ENCODE results near the gene FLVCR2. TPM values are rescaled to one million over a fixed set of nuclear protein-coding genes. Genes with fewer than 3 reads are reported as not detected.
A peak's percentile ranks its signal among the peaks of the same experiment; 100 is the strongest.

Gene FLVCR2
- total RNA-seq, 1 experiment from 2014 or later = 3.2 TPM

DNA sequence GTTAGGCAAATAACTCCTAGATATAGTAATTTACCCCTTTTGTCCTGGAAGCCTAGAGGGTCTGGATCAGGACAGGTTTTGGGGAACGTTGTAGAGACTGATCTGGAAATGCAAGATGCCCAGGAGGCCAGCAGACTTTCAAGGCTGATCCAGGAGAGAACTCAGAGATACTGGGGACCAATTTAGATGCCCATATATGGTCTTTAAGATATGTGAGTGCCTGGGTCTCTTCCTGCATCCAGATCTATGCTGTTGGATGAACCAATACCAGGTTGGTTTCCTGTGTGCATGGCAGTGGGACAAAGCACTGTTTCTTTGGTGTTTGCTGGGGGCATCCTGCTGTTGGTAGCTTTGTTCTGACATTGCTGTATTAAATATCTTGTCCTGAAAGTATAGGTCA lies 76.8 kb downstream of the FLVCR2 start:
- H3K27me3 Mint-ChIP-seq (ENCODE audit: insufficient read depth, unreplicated experiment) = no peaks in the 10 kb centered on the region
- DNase-seq (ENCODE audit: unreplicated experiment) = no peak
- POLR2A ChIA-PET = interaction anchor here (0.6 to 18.0 kb wide), 2 partner anchors 78 to 126 kb away, joined by 3 to 230 read pairs; partner anchors contain the start of gene FLVCR2
- TF ChIP-seq, protein P1, sequence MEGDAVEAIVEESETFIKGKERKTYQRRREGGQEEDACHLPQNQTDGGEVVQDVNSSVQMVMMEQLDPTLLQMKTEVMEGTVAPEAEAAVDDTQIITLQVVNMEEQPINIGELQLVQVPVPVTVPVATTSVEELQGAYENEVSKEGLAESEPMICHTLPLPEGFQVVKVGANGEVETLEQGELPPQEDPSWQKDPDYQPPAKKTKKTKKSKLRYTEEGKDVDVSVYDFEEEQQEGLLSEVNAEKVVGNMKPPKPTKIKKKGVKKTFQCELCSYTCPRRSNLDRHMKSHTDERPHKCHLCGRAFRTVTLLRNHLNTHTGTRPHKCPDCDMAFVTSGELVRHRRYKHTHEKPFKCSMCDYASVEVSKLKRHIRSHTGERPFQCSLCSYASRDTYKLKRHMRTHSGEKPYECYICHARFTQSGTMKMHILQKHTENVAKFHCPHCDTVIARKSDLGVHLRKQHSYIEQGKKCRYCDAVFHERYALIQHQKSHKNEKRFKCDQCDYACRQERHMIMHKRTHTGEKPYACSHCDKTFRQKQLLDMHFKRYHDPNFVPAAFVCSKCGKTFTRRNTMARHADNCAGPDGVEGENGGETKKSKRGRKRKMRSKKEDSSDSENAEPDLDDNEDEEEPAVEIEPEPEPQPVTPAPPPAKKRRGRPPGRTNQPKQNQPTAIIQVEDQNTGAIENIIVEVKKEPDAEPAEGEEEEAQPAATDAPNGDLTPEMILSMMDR (IDR thresholded peaks at IDR 0.05; ENCODE audit: unreplicated experiment) = no peak
- no peaks in the 10 kb centered on the region for H3K9me3 Mint-ChIP-seq (ENCODE audit: unreplicated experiment)
- no peak overlapping the region for H3K27ac Mint-ChIP-seq (ENCODE audit: low read depth, unreplicated experiment)
- peaks cover 60% of the 10 kb centered on the region for H3K36me3 Mint-ChIP-seq (ENCODE audit: insufficient read depth, unreplicated experiment)
- intact Hi-C loops (cut with micrococcal nuclease) = no loop called here
- no TSS peak for BruUV-seq (replicated peaks)
- CTCF ChIA-PET = interaction anchor here (0.6 to 13.9 kb wide), 20 partner anchors 9 to 1722 kb away, joined by 3 to 470 read pairs (median 4); partner anchors contain the start of genes FLVCR2, SAMD15, TGFB3 and TMED8
- peaks cover 13% of the 10 kb centered on the region for H3K4me1 Mint-ChIP-seq (ENCODE audit: insufficient read depth, unreplicated experiment)
- H3K4me3 Mint-ChIP-seq (ENCODE audit: unreplicated experiment) = no peak overlapping the region

DNA sequence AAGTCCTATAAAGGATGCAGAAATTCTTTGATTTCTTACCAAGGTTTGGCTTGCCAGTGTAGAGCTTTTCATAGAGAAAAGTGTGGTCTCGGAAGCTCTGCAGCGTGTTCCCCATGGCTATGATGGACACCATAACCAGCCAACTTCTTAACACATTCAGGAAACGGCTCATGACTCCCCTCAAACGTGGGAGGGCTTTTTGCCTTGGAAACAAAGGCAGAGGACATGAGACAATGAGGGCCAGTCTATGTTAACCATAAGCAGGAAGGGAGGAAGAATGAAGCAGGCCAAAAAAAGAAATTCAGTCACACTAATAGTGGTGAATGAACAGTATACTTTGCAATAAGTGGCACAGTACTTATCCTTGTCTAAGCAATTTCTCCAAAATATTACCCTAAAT lies 78.9 kb downstream of the FLVCR2 start:
- DNase-seq (ENCODE audit: unreplicated experiment) = no peak
- intact Hi-C loops (cut with micrococcal nuclease) = no loop called here
- no peaks in the 10 kb centered on the region for H3K9me3 Mint-ChIP-seq (ENCODE audit: unreplicated experiment)
- peaks cover 49% of the 10 kb centered on the region for H3K36me3 Mint-ChIP-seq (ENCODE audit: insufficient read depth, unreplicated experiment)
- no peaks in the 10 kb centered on the region for H3K27me3 Mint-ChIP-seq (ENCODE audit: insufficient read depth, unreplicated experiment)
- H3K27ac Mint-ChIP-seq (ENCODE audit: low read depth, unreplicated experiment) = no peak overlapping the region
- TF ChIP-seq, protein P1 (IDR thresholded peaks at IDR 0.05; ENCODE audit: unreplicated experiment) = no peak
- no peak overlapping the region for H3K4me3 Mint-ChIP-seq (ENCODE audit: unreplicated experiment)
- ChIA-PET POLR2A (interaction anchor here (4.9 to 18.0 kb wide), 2 partner anchors 8 to 80 kb away, joined by 76 to 230 read pairs; partner anchors contain the start of gene FLVCR2), CTCF (interaction anchor here (0.5 to 13.9 kb wide), 4 partner anchors 11 to 493 kb away, joined by 3 to 470 read pairs (median 8); partner anchors contain the start of gene FLVCR2)
- peaks cover 17% of the 10 kb centered on the region for H3K4me1 Mint-ChIP-seq (ENCODE audit: insufficient read depth, unreplicated experiment)
- BruUV-seq (replicated peaks) = no TSS peak

DNA sequence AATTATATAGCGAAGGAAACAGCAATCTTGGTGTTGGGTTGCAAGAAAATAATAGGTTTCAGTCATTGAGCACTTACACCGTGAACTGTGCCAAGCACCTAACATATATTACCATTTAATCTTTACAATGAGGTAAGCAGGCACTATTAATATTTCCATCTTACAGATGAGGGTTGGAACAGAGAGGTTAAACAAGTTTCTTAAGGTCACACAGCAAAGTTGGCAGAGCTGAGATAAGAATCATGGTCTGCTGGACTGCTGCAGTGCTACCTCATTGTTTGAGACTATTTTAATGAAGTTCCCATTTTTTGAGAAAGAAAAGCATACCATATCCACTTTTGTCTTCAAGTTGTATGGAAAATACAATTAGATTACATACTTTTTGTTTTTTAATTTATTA lies 80.5 kb downstream of the FLVCR2 start:
- H3K27me3 Mint-ChIP-seq (ENCODE audit: insufficient read depth, unreplicated experiment) = no peaks in the 10 kb centered on the region
- CTCF ChIA-PET = interaction anchor here (0.6 to 13.9 kb wide), 2 partner anchors 9 to 82 kb away, joined by 3 to 470 read pairs; partner anchors contain the start of gene FLVCR2
- H3K4me3 Mint-ChIP-seq (ENCODE audit: unreplicated experiment) = no peak overlapping the region
- peaks cover 33% of the 10 kb centered on the region for H3K36me3 Mint-ChIP-seq (ENCODE audit: insufficient read depth, unreplicated experiment)
- POLR2A ChIA-PET = interaction anchor here (0.6 to 18.0 kb wide), 4 partner anchors 10 to 81 kb away, joined by 3 to 230 read pairs (median 40); partner anchors contain the start of gene FLVCR2
- no peak overlapping the region for H3K27ac Mint-ChIP-seq (ENCODE audit: low read depth, unreplicated experiment)
- no peak for DNase-seq (ENCODE audit: unreplicated experiment)
- H3K4me1 Mint-ChIP-seq (ENCODE audit: insufficient read depth, unreplicated experiment) = peaks cover 17% of the 10 kb centered on the region
- no peaks in the 10 kb centered on the region for H3K9me3 Mint-ChIP-seq (ENCODE audit: unreplicated experiment)
- no TSS peak for BruUV-seq (replicated peaks)
- TF ChIP-seq, protein P1 (IDR thresholded peaks at IDR 0.05; ENCODE audit: unreplicated experiment) = no peak
- intact Hi-C loops (cut with micrococcal nuclease) = no loop called here

DNA sequence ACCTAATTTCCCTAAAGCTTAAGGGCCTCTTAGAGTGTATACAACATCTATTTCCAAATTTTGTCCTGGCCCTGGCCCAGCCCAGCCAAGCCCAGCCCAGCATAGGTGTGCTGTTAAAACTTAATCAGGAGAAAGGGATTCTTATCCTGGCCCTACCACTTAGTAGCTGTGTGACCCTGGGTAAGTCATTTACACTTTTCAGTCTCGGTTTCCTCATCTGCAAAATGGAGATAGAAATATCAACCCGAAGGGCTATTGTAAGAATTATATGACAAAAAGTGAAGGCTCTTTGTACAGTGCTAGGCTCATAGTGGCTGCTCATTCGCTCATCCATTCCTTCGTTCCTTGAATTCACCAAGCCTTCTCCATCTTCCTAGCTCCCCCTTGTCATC lies 81.8 kb downstream of the FLVCR2 start:
- Mint-ChIP-seq H3K4me1 (ENCODE audit: insufficient read depth, unreplicated experiment) (peaks cover 17% of the 10 kb centered on the region), H3K36me3 (ENCODE audit: insufficient read depth, unreplicated experiment) (peaks cover 20% of the 10 kb centered on the region), H3K27ac (ENCODE audit: low read depth, unreplicated experiment) (peak overlapping the region; percentile 97), H3K27me3 (ENCODE audit: insufficient read depth, unreplicated experiment) (no peaks in the 10 kb centered on the region), H3K9me3 (ENCODE audit: unreplicated experiment) (no peaks in the 10 kb centered on the region), H3K4me3 (ENCODE audit: unreplicated experiment) (peak overlapping the region; percentile 98)
- TSS peak; percentile 62 for BruUV-seq (replicated peaks)
- ChIA-PET CTCF (interaction anchor here (0.6 to 13.9 kb wide), 5 partner anchors 50 to 1655 kb away, joined by 3 to 470 read pairs (median 3); partner anchors contain the start of gene FLVCR2), POLR2A (interaction anchor here (0.6 to 18.0 kb wide), 23 partner anchors 11 to 1575 kb away, joined by 3 to 230 read pairs (median 4); partner anchors contain the start of genes FLVCR2, NEK9 and TGFB3)
- TF ChIP-seq, protein P1 (IDR thresholded peaks at IDR 0.05; ENCODE audit: unreplicated experiment) = no peak
- intact Hi-C loops (cut with micrococcal nuclease) = loop anchor here (5.0 kb wide), 1 partner anchor 322 kb away; the partner anchor contains the start of gene TGFB3
- no peak for DNase-seq (ENCODE audit: unreplicated experiment)

Measured in MCF 10A (cell line).